ENCODE measurements around the gene TDO2.
"Not testable (repeated sequence)": the region's sequence is repeated elsewhere in the genome, so short reads cannot be mapped to it uniquely, and the experiment has no call there.

The TDO2 gene

DNA sequence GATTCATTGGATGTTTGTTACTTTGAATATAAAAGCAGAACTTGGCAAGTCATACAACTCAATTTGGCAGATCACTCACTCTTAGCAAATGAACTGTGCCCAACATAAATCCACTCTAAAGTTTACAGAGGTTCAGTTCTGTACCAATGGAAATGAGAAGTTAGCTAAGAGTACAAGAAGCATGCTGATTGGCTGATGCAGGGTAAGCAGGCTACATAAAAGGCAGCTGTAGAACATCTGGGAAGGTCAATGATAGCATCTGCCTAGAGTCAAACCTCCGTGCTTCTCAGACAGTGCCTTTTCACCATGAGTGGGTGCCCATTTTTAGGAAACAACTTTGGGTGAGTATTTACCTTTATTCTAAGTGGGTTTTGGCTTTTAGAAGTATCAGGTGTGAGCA is at the start of gene TDO2:
Gene TDO2 (plus strand): TSS at position 244 of the 400 bp plus-strand sequence. CDS start 63 bp downstream, at position 307.
- in situ Hi-C loops (cut with MboI; ENCODE audit: low sequenced_read_pairs): no loop called here

DNA sequence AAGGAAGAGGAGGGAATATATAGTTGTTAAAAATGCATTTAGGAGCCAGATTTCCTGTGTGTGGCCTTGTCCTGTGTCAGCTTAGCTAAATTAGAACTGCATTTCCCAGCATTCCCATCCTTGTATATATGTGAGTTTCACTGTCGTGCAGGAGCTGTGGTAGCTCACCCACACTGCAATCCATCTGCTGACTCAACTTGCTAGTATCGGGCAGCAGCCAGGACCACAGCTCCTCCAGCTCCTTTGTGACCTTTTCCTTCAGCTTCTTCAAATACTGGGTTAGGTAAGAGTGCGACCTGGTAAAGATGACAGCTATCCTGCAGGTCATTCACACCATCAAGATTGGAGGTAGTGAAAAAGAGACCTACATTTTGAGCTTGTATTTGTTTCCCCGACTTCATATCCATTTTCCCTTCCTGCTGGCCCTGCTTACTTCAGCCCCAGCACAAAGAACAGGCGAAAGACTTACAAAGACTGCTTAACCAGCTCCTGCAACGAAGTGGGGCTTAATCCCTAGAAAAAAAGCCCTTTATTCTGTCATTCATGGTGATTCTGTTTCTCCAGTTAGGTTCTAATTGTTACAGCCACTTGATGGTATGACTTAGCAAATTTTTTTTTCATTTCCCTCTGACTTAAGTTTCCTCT is 48.8 kb upstream of the TDO2 start:
- in situ Hi-C loops (cut with MboI; ENCODE audit: low sequenced_read_pairs): no loop called here

DNA sequence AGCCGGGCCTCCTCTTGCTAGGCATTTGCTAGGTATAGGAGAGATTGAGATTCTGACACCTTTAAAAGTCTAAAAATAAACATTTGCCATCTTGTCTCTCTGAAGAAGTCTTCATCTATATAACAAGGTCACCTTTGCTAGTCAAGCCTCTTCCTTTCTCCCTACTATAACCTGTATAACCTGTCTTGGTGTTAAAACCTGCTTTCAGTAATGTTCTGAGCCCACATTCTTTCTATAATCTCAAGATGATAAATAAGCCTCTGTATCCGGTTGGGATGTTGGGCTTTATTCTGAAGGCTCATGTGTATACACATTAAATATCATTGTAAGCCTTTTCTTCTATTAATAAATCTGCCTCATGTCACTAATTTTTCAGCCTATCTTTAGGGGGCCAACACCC is 47.6 kb upstream of the TDO2 start:
- in situ Hi-C loops (cut with MboI; ENCODE audit: low sequenced_read_pairs): no loop called here

DNA sequence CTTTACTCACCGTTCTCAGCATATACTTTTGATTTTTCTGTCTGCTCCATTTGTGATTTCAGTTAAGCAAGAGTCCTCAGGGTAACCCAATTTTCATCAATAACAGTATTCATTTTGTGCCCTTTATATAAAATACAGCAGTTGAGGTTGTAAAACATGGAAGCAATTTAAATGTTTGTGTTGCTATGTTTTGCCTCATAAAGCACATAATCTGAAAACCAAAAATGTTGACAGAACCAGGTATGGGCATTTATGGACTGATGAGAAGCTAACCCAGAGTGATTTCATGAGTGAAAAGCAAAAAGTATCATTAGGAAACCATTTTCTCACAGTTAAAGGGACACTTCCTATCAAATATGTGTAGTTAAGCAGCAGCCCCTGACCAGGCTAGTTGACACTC is 37.3 kb upstream of the TDO2 start, which contains the start of gene ASIC5:
Gene ASIC5 (minus strand): TSS at position 101 of the 400 bp plus-strand sequence. CDS start 51 bp downstream, at position 50.
- in situ Hi-C loops (cut with MboI; ENCODE audit: low sequenced_read_pairs): no loop called here

DNA sequence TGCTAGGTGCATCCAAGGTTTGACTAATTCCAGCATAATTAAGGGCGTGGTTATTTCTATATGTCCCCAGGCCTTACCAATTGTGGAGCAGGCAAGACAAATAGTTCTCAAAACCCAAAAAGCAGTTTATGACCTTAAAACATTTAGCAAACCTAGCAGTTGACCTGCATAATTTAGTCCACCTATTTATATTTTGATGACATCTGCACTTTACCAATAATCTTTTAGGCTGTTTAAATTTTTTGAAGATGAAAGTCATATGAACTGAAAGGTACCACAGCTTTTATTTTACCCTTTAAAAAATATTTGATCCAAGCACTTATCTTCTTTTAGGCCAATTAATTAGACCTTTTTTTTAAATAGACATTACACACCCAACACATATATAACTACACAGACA is 27.6 kb upstream of the TDO2 start:
- in situ Hi-C loops (cut with MboI; ENCODE audit: low sequenced_read_pairs): no loop called here

DNA sequence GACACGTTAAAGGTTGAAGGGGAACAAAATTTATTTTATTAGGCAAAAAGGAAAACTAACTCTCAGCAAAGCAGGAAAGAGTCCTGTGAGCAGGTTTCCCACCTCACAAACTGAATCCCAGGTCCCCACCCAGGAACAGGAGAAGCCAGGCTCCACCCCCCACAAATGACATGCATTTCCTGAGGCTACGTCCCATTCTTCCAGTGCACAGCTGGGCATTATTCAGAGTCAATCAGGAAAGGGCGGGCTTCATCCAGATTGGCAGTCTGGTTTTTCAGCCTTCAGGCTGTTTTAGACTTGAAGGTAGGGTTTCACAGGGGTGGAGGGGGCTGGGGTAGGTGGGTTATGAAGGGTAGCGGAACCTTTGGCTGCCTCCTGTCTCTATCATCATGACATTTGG is 25.5 kb upstream of the TDO2 start:
- in situ Hi-C loops (cut with MboI; ENCODE audit: low sequenced_read_pairs): no loop called here

DNA sequence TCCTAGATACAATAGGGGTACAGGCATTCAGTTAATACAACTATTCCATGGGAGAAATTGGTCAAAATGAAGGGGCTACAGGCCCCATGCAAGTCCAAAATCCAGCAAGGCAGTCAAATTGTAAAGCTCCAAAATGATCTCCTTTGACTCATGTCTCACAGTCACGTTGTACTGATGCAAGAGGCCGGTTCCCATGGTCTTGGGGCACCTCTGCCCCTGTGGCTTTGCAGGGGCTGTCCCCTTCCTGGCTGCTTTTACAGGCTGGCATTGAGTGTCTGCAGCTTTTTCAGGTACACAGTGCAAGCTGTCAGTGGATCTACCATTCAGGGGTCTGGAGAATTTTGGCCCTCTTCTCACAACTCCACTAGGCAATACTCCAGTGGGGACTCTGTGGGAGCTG is 24.9 kb upstream of the TDO2 start:
- in situ Hi-C loops (cut with MboI; ENCODE audit: low sequenced_read_pairs): no loop called here

DNA sequence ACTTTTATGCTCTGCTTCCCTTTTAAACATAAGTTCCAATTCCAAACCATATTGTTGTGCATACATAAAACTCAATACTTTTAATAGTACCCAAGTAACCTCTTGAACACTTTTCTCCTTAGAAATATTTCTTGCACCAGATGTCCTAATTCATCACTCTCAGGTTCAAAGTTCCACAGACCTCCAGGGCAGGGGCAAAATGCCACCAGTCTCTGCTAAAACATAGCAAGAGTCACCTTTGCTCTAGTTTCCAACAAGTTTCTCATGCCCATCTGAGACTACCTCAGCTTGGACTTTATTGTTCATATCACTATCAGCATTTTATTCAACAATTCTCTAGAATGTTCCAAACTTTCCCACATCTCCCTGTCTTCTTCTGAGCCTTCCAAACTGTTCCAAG is 23.7 kb upstream of the TDO2 start:
- in situ Hi-C loops (cut with MboI; ENCODE audit: low sequenced_read_pairs): no loop called here

DNA sequence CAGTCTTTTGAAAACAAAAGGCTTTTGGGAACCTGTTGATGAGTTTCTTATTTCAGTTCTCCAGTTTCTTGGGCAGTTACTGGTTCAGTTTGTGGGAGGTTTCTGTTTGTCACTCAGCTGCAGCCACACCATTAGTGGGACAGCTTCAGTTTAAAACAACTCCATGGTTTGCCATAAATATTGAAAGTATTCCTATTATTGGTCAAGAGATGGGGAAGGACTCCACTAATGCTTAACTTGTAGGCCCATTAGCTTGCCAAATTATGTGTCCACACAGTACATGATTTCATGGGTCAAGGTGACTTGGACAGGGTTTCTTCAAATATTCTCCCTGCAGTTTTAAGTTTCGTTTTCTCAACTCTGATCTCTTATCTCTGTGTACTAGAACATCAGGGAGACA is 21.9 kb upstream of the TDO2 start:
- in situ Hi-C loops (cut with MboI; ENCODE audit: low sequenced_read_pairs): no loop called here

DNA sequence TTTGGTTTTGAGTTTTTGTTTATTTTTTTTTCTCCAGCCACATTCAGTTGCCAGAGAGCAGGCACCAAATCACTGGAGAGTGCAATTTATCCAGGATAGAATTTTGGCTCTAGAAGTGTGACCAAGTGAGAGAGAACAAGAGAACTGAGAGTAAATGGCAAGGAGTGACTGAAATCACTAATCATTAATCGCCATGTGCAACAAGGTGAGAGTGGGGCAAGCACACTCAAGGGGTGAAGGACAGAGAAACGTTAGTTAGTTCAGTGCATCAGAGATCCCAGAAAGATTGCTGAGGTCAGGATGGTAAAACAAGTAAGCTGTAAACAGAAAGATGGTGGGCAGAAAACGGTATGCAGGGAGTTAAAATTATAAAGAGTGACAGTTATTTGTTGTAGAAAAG is 19.6 kb upstream of the TDO2 start:
- in situ Hi-C loops (cut with MboI; ENCODE audit: low sequenced_read_pairs): no loop called here

DNA sequence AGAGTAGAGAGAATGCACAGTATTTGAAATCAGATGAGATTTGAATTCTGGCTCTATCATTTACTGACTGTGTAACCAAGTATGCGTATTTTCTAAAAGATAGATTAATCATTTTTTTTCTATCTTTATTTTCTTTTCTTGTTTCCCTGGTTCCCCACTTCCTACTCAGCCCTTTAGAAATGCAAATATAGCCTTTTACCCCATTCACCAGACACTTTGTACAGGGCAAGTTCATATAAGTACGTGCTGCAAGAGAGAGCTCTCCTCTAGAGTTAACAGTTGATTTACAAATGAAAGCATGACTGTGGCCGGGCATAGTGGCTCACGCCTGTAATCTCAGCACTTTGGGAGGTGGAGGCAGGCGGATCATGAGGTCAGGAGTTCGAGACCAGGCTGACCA is 17.8 kb upstream of the TDO2 start:
- in situ Hi-C loops (cut with MboI; ENCODE audit: low sequenced_read_pairs): no loop called here

DNA sequence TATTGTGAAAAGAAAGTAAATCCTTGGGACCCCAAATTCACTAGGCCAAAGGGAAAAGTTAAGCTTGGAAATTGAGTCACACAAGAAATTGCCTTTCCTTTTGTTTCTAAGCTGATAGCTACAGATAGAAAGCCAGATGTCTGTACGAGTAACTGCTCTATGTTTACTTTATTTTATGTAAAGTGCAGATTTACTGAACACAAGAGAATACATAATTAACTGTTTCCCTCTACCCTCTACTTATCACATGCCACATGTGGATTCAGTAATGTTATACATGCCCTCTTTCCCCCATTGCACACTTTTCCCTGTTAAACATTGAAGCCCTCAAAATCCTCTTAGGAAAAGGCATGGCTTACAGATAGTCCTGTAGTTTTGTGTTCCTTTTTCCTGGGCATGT is 16.5 kb upstream of the TDO2 start:
- in situ Hi-C loops (cut with MboI; ENCODE audit: low sequenced_read_pairs): no loop called here

DNA sequence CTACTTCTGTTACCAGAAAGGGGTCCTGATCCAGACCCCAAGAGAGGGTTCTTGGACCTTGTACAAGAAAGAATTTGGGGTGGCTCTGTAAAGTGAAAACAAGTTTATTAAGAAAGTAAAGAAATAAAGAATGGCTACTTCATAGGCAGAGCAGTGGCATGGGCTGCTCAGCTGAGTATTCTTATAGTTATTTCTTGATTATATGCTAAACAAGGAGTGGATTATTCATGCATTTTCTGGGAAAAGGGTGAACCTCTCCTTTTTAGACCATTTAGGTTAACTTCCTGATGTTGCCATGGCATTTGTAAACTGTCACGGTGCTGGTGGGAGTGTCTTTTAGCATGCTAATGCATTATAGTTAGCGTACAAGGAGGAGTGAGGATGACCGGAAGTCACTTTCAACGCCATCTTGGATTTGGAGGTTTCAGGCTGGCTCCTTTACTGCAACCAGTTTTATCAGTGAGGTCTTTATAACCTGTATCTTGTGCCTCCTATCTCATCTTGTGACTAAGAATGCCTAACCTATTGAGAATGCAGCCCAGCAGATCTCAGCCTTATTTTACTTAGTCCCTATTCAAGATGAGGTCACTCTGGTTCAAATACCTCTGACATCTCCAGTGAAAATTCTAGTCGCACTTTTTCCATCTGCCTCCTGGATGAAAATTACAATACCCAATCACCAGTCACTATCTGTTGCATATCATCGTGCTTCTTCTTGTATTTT is 15.5 kb upstream of the TDO2 start:
- in situ Hi-C loops (cut with MboI; ENCODE audit: low sequenced_read_pairs): no loop called here

DNA sequence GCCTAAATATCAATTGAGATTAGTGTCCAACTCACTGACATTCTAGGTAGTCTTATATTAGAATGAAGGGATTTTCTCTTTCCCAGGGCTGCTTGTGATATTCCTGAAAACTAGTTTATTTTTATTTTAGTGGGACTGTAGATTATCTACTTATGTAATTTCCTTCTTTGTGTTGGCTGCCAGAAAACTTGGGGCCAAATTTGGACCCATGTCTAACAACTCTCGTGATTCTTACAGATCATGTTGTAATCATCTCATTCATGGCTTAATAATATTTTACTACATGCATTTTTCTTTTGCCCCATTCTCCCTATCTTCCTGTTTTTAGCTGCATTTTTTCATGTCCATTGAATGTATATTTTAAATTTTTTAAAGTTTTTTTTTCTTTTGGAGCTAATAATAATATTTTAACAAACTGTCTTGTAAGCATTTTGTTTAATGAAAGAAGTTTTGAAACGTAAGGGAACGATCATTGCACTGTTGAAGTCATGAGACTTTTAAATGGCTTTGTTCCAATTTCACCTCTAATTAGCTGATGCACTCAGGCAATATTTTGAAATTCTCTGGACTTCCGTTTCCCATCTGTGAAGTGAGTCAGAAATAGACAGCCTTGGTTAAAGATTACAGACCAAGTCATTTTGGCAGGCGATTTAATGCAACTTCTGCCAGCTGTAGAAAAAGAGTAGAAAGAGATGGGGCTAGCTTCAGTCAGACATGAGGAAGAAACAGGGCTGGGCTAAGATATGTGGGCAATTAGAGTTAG is 14.3 kb upstream of the TDO2 start:
- in situ Hi-C loops (cut with MboI; ENCODE audit: low sequenced_read_pairs): no loop called here

DNA sequence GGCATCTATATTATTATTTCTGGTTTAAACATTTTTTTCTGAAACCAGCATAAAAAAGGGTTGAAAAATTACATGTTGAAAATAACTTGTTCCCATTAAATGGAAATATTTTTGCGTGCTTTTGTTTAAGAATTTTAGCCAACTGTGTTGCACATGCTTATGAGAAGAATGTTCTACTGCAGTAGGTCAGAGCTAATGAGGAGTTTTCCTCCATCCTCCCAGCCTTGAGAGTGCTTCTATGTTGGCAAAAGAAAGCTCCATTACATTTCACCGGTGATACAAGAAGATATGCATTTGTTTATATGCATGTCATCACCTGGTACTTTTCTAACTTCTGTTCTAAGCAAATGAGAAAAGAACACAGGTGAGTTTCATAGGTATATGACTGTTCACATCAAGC is 13.6 kb upstream of the TDO2 start:
- in situ Hi-C loops (cut with MboI; ENCODE audit: low sequenced_read_pairs): no loop called here

DNA sequence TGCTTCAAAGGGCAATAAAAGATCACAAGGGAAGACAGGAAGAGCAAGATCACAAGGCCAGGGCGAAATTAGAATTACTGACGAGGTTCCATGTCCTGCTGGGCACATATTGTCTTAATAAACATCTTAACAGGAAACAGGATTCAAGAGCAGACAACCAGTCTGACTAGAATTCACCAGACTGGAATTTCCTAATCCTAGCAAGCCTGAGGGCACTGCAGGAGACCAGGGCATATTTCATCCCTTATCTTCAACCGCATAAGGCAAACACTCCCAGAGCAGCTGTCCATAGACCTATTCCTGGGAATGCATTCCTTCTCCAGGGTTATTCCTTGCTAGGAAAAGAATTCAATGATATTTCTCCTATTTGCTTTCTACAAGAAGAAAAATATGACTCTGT is 12.4 kb upstream of the TDO2 start:
- in situ Hi-C loops (cut with MboI; ENCODE audit: low sequenced_read_pairs): no loop called here

DNA sequence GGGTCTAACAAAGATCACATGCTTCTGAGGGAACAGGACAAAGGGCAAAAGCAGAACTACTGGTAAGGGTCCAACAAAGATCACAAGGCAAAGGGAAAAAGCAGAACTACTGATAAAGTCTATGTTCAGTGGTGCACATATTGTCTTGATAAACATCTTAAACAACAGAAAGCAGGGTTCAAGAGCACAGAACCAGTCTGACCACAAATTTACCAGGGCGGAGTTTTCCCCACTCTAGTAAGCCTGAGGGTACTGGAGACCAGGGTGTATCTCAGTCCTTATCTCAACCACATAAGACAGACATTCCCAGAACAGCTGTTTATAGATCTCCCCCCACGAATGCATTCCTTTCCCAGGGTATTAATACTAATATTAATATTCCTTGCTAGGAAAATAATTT is 5.1 kb upstream of the TDO2 start:
- in situ Hi-C loops (cut with MboI; ENCODE audit: low sequenced_read_pairs): not testable (repeated sequence)

DNA sequence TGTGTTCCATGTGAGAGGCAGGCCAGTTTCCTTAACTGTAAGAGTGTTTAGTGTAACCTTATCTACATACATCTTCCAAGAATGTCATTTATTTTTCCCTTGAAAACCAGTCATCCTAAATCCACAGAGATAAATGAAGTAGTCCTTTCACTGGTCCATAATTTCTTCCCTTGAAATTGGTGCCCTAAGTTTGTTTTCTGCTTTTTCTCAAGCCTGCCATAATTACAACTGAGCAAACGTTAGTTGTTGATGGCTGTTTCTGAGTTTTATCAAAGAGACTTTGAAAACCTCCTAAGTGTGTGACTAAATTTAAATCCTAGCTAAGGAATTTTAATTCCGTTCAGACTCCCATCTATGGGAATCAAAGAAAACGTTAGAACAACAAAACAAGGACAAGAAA is 3.6 kb upstream of the TDO2 start:
- in situ Hi-C loops (cut with MboI; ENCODE audit: low sequenced_read_pairs): no loop called here

DNA sequence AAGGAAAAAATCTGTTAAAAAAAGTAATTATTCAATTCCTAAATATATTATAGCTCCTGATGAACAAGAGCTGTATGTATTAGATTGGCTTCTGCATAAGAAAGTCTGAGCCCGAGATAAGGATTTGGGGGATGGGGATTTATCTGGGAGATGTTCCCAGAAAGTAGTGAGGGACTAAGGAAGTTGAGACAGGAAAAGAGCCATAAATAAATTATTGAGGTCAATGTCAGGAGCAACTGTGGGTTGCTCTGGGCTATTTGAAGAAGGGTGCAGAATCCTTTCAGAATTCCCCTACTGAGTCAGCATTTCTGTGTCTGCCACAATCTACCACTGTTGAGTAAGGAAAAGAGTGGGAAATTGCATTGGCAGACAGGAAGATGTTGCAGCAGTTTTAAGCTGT is 3.1 kb upstream of the TDO2 start:
- in situ Hi-C loops (cut with MboI; ENCODE audit: low sequenced_read_pairs): no loop called here

DNA sequence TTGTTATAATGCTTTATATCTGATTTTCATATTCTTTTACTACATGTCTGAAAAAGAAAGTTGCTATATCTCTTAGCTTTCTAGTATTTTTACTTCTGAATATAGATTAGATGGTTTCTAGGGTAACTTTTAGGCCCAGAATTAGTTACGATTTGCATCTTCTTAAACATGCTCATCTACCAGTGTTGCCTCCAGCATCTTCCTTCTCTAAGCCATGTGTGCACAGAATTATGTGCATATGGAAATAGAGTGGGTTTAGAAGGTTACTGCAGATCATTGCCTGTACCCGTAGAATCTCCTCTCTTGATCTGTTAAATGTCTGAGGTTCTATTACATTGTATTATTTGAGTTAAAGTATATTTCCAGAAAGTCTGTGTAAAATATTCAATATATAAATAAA is 2.5 kb upstream of the TDO2 start:
- in situ Hi-C loops (cut with MboI; ENCODE audit: low sequenced_read_pairs): no loop called here

DNA sequence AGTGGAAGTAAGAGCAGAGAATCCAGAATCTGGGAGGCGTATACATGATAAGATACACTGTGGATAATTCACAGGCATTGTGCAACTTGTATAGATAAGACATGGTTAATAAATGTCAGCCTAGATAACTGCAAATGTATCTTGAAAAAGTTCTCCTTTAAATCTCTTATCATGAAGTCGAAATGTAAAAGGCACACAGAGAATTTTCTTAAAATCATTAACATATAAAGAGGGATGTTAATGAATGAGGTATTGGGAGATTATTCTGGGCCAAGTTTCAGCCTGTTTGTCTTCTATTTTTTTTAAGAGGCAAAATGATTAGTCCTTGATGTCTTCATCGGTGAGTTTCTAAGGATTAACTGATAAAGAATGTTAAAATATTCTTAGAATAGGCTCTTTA is 835 bp downstream of the TDO2 start:
- in situ Hi-C loops (cut with MboI; ENCODE audit: low sequenced_read_pairs): no loop called here

All from HL-60/S4 treated with phorbol 12-myristate 13-acetate at 8.2 ng/mL for 4 days and 3 days (cell line).